ENCODE results near the gene ELP4.

- TF ChIP-seq CTCF (conservative IDR thresholded peaks at IDR 0.05; ENCODE audit: low read length) (no peak), EZH2phosphoT487 (IDR thresholded peaks at IDR 0.05; ENCODE audit: borderline replicate concordance) (no peak)
These were observed 293.6 kb downstream of the ELP4 start for GRCh38 chr11:31802990-31803812.
